Astrocyte of the hippocampus (primary cell): ENCODE data around the gene EFCAB3.
"Not testable (repeated sequence)": the region's sequence is repeated elsewhere in the genome, so short reads cannot be mapped to it uniquely, and the experiment has no call there.

ENCODE experiments used
- DNase-seq: peaks from one replicate; pipeline ENCODE4 v3.0.0; 2011; ENCODE audit warnings: low read depth, low spot score

EFCAB3 gene

GRCh38 chr17:62380253-62380652, at the start of gene EFCAB3:
Gene EFCAB3 (plus strand): TSS chr17:62380553. CDS start chr17:62382980, 2,427 bp downstream.
- DNase-seq = no peak

- DNase-seq = no peak
Observed at GRCh38 chr17:62336527-62336926, 43.8 kb upstream of the EFCAB3 start.

- DNase-seq = no peak
Observed at GRCh38 chr17:62343764-62344270, 36.5 kb upstream of the EFCAB3 start.

- DNase-seq = no peak
Observed at GRCh38 chr17:62351176-62351575, 29.2 kb upstream of the EFCAB3 start.

GRCh38 chr17:62366191-62366590, 14.2 kb upstream of the EFCAB3 start:
- DNase-seq = no peak

- no peak for DNase-seq
Observed at GRCh38 chr17:62381561-62381960, 1.2 kb downstream of the EFCAB3 start.

GRCh38 chr17:62388856-62389255, 8.5 kb downstream of the EFCAB3 start:
- no peak for DNase-seq

- DNase-seq = no peak
Observed at GRCh38 chr17:62392908-62393307, 12.6 kb downstream of the EFCAB3 start.

GRCh38 chr17:62398891-62399290, 18.5 kb downstream of the EFCAB3 start:
- no peak for DNase-seq

- DNase-seq = no peak
Observed at GRCh38 chr17:62405451-62405850, 25.1 kb downstream of the EFCAB3 start.

GRCh38 chr17:62413090-62413489, 32.7 kb downstream of the EFCAB3 start:
- not testable (repeated sequence) for DNase-seq

- DNase-seq = peak; percentile 90
Observed at GRCh38 chr17:62423647-62424461, 43.5 kb downstream of the EFCAB3 start, which contains the start of gene METTL2A. Gene METTL2A (plus strand): TSS chr17:62423897. CDS start chr17:62423903, 6 bp downstream.

- DNase-seq = not testable (repeated sequence)
Observed at GRCh38 chr17:62426214-62426613, 45.9 kb downstream of the EFCAB3 start.

- not testable (repeated sequence) for DNase-seq
Observed at GRCh38 chr17:62435251-62435650, 54.9 kb downstream of the EFCAB3 start.

GRCh38 chr17:62441181-62441580, 60.8 kb downstream of the EFCAB3 start:
- DNase-seq = not testable (repeated sequence)

GRCh38 chr17:62444063-62444462, 63.7 kb downstream of the EFCAB3 start:
- DNase-seq = no peak

- not testable (repeated sequence) for DNase-seq
Observed at GRCh38 chr17:62445791-62446190, 65.4 kb downstream of the EFCAB3 start.

GRCh38 chr17:62452195-62452594, 71.8 kb downstream of the EFCAB3 start:
- not testable (repeated sequence) for DNase-seq

- DNase-seq = not testable (repeated sequence)
Observed at GRCh38 chr17:62453041-62453440, 72.7 kb downstream of the EFCAB3 start.

- DNase-seq = not testable (repeated sequence)
Observed at GRCh38 chr17:62453656-62454055, 73.3 kb downstream of the EFCAB3 start.

- not testable (repeated sequence) for DNase-seq
Observed at GRCh38 chr17:62454111-62454510, 73.8 kb downstream of the EFCAB3 start.

GRCh38 chr17:62456016-62456415, 75.7 kb downstream of the EFCAB3 start:
- DNase-seq = no peak

GRCh38 chr17:62458483-62458882, 78.1 kb downstream of the EFCAB3 start:
- DNase-seq = not testable (repeated sequence)
